Lung (tissue), 12 donors: ENCODE data around the gene TSPAN5. TPM values are rescaled to one million over a fixed set of nuclear protein-coding genes. Genes with fewer than 3 reads are reported as not detected.

Source experiments
- ATAC-seq: fragments of 200-7000 bp; cut with Tn5 transposase; one replicate; pipeline ENCODE4 v1.9.1; 2020; ENCODE audit warnings: moderate number of reproducible peaks; ENCODE audit not compliant: insufficient read depth, low FRiP score
- DNase-seq, 3 donors: peaks; one replicate each; pipeline ENCODE4 v3.0.0-alpha.2; 2013 to 2017
- H3K27ac ChIP-seq, 2 donors: one replicate each; pipeline ENCODE4 v1.5.1; 2013; ENCODE audit warnings: mild to moderate bottlenecking in 2 of 2, moderate library complexity in 2 of 2, control low read depth in 1 of 2, inconsistent platforms in 1 of 2, low read depth in 1 of 2, low read length in 1 of 2
- H3K27me3 ChIP-seq, 3 donors: one replicate each; pipeline ENCODE4 v1.5.1; 2013; ENCODE audit warnings: low read length in 2 of 3; ENCODE audit not compliant: control insufficient read depth in 3 of 3, insufficient read depth in 3 of 3
- H3K36me3 ChIP-seq, 4 donors: one replicate each; pipeline ENCODE4 v1.5.1; 2013; ENCODE audit warnings: low read length in 4 of 4, mild to moderate bottlenecking in 1 of 4, moderate library complexity in 1 of 4; ENCODE audit not compliant: control insufficient read depth in 4 of 4, insufficient read depth in 4 of 4
- H3K4me1 ChIP-seq, 5 donors: one replicate each; pipeline ENCODE4 v1.5.1; 2013; ENCODE audit warnings: low read length in 5 of 5, mild to moderate bottlenecking in 2 of 5, moderate library complexity in 1 of 5; ENCODE audit not compliant: control insufficient read depth in 5 of 5, insufficient read depth in 5 of 5
- H3K4me3 ChIP-seq: one replicate; pipeline ENCODE4 v1.5.1; 2013; ENCODE audit warnings: mild to moderate bottlenecking, control low read depth, moderate library complexity
- H3K9ac ChIP-seq, 2 donors: one replicate each; pipeline ENCODE4 v1.5.1; 2013; ENCODE audit warnings: low read length in 2 of 2, control low read depth in 1 of 2; ENCODE audit not compliant: insufficient read depth in 1 of 2
- H3K9me3 ChIP-seq, 4 donors: one replicate each; pipeline ENCODE4 v1.5.1; 2013; ENCODE audit warnings: low read length in 3 of 4, mild to moderate bottlenecking in 1 of 4, moderate library complexity in 1 of 4; ENCODE audit not compliant: control insufficient read depth in 4 of 4, insufficient read depth in 3 of 4
- WGBS, 2 donors: extraction: QIAGEN DNeasy Blood & Tissue Kit; methylation state at CpG; one replicate each; pipeline ENCODE4 v1.1.7; 2013; 5-methylcytosine and 5-hydroxymethylcytosine counted together
- polyA plus RNA-seq, 2 donors: library from polyadenylated mRNA; stranded (reverse); fragments of 200-250 nt; gene quantifications; one replicate each; pipeline ENCODE4 v1.2.1, GENCODE V29; 2013
- total RNA-seq, 2 donors: library from RNA; depleted of rRNA in 1 of 2; stranded (reverse); fragments of >200 nt in 1 of 2; gene quantifications; one replicate each; pipeline ENCODE4 v1.2.1, GENCODE V29; 2014 to 2021
- TF ChIP-seq, protein P1 (sequence below): IDR thresholded peaks from 2 replicates; pipeline ENCODE4 v1.5.1; 2012; ENCODE audit warnings: mild to moderate bottlenecking; ENCODE audit errors: control extremely low read depth, extremely low read depth
- donor health status: control.
- donor health status: control.
- donor health status: Bipolar disorder and iron deficiency.
- donor health status: healthy.
- donor health status: DM: yes; HTN: yes; CAD: no.

TSPAN5 gene
- total and polyA plus RNA-seq, 4 donors, result 1.8 to 24.5 (median 6.3) TPM

GRCh38 chr4:98544141-98544817 is 114.1 kb downstream of the TSPAN5 start:
- 82 to 84% methylated on average over 5 of the region's 5 CpGs for WGBS, 2 donors
- Histone ChIP-seq H3K4me1 (peaks cover 0 to 23% (median 4%) of the 10 kb centered on the region in 5 donors), H3K27me3 (no peaks in the 10 kb centered on the region), H3K36me3 (no peaks in the 10 kb centered on the region), H3K9ac (no peak overlapping the region), H3K9me3 (no peaks in the 10 kb centered on the region), H3K4me3 (no peak overlapping the region), H3K27ac (no peak overlapping the region)
- TF ChIP-seq, protein P1, sequence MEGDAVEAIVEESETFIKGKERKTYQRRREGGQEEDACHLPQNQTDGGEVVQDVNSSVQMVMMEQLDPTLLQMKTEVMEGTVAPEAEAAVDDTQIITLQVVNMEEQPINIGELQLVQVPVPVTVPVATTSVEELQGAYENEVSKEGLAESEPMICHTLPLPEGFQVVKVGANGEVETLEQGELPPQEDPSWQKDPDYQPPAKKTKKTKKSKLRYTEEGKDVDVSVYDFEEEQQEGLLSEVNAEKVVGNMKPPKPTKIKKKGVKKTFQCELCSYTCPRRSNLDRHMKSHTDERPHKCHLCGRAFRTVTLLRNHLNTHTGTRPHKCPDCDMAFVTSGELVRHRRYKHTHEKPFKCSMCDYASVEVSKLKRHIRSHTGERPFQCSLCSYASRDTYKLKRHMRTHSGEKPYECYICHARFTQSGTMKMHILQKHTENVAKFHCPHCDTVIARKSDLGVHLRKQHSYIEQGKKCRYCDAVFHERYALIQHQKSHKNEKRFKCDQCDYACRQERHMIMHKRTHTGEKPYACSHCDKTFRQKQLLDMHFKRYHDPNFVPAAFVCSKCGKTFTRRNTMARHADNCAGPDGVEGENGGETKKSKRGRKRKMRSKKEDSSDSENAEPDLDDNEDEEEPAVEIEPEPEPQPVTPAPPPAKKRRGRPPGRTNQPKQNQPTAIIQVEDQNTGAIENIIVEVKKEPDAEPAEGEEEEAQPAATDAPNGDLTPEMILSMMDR, result no peak
- no peak for ATAC-seq
- DNase-seq, result no peak

DNA sequence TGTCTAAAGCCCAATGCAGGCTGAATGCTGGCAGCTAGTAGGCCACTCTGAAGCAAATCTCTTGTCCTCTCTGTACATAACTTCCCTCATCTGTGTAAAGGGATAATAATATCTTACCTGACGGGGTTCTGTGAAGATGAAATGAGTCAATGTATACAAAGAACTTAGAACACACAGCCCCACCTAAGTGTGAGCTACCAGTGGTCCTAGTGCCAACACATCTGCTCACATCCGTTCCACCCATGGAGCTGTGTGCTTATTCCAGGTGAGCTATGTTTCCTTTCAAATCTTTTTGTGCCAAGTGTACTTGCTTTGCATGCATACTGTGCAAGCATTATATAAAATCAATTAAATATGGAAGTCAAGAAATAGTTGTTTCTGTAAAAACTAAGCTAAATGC is 116.4 kb downstream of the TSPAN5 start:
- no peak overlapping the region for H3K9ac ChIP-seq
- H3K27me3 ChIP-seq, result no peaks in the 10 kb centered on the region
- no peak for ATAC-seq
- H3K4me1 ChIP-seq, result peaks cover 0 to 21% (median 4%) of the 10 kb centered on the region in 5 donors
- H3K9me3 ChIP-seq, result no peaks in the 10 kb centered on the region
- no peak for DNase-seq
- H3K36me3 ChIP-seq, result no peaks in the 10 kb centered on the region
- no peak overlapping the region for H3K27ac ChIP-seq
- TF ChIP-seq, protein P1, result no peak
- no peak overlapping the region for H3K4me3 ChIP-seq
- 94 to 98% methylated on average over 2 of the region's 2 CpGs for WGBS, 2 donors

DNA sequence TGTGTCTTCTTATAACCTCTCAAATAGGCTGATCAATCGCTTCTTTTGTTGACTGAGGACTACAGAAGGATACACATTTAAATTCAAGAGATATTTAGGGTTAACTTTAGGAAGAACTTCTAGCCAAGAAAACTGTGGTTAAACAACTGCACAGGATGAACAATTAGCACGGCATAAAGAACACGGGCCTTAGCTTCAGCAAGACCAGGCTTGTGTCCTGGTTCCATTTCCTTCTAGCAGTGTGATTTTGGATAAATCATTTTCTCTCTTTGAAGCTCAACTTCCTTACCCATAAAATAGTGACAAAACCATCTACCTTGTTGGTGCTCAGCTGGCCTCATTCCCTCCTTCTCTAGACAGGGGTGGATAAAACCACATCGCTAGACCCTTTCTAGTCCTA is 117.6 kb downstream of the TSPAN5 start:
- Histone ChIP-seq H3K27ac (no peak overlapping the region), H3K4me3 (no peak overlapping the region), H3K9ac (no peak overlapping the region), H3K4me1 (peaks cover 0 to 11% (median 4%) of the 10 kb centered on the region in 5 donors), H3K27me3 (no peaks in the 10 kb centered on the region), H3K36me3 (no peaks in the 10 kb centered on the region), H3K9me3 (no peaks in the 10 kb centered on the region)
- TF ChIP-seq, protein P1, result no peak
- 81 to 82% methylated on average over 4 of the region's 4 CpGs for WGBS, 2 donors
- ATAC-seq (no peak), DNase-seq (no peak)

DNA sequence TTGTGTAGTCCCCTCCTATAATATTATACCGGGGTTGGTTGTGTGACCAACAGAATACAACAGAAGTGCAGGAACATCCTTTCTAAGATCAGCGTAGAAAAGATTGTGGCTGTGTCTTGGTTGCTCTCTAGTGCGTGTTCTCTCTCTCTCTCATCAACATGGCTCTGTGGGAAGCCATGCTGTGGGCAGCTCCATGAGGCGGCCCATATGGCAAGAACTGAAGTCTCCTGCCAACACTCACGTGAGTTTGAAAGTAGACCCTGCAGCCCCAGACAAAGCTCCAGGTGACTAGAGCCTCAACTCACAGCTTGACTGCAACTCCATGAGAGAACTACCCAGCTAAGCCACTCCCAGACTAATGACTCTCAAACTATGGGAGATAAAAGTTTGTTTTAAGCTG is 118.7 kb downstream of the TSPAN5 start:
- Histone ChIP-seq H3K27ac (no peak overlapping the region), H3K4me1 (peaks cover 0 to 6% (median 0%) of the 10 kb centered on the region in 5 donors), H3K27me3 (no peaks in the 10 kb centered on the region), H3K36me3 (no peaks in the 10 kb centered on the region), H3K4me3 (no peak overlapping the region), H3K9me3 (no peaks in the 10 kb centered on the region), H3K9ac (no peak overlapping the region)
- ATAC-seq (no peak), DNase-seq (no peak)
- WGBS, 2 donors, result 95 to 96% methylated on average over 5 of the region's 5 CpGs
- TF ChIP-seq, protein P1, result no peak
